SK-N-SH treated with all-trans-retinoic acid at 6 μM for 48 hours (cell line): Measurements from ENCODE around the gene CDKN2AIPNL.

ENCODE experiments used
- ATAC-seq: fragments of 200-7000 bp; cut with Tn5 transposase; 3 replicates; pipeline ENCODE4 v1.9.1; 2020; ENCODE audit warnings: mild to moderate bottlenecking, moderate library complexity
- BACH2 ChIP-seq: fragments of 250-450 bp; sonication (Bioruptor Pico); IDR thresholded peaks from 2 replicates; pipeline ENCODE4 v1.9.0; 2021; ENCODE audit warnings: mild to moderate bottlenecking, borderline replicate concordance
- CREB5 ChIP-seq: fragments of 250-450 bp; sonication (Bioruptor Pico); IDR thresholded peaks from 2 replicates; pipeline ENCODE4 v1.5.1; 2020; ENCODE audit warnings: low read depth, mild to moderate bottlenecking, moderate library complexity
- CSDC2 ChIP-seq: fragments of 250-450 bp; sonication (Bioruptor Pico); IDR thresholded peaks from 2 replicates; pipeline ENCODE4 v1.5.0; 2020; ENCODE audit warnings: mild to moderate bottlenecking, moderate library complexity
- CSRNP3 ChIP-seq: fragments of 250-450 bp; sonication (Bioruptor Pico); IDR thresholded peaks from 2 replicates; pipeline ENCODE4 v1.5.1; 2021; ENCODE audit warnings: mild to moderate bottlenecking, moderate library complexity
- ESRRG ChIP-seq: fragments of 250-450 bp; sonication (Bioruptor Pico); IDR thresholded peaks from 2 replicates; pipeline ENCODE4 v1.6.1; 2021; ENCODE audit warnings: mild to moderate bottlenecking
- GLIS3 ChIP-seq: fragments of 250-450 bp; sonication (Bioruptor Pico); IDR thresholded peaks from 2 replicates; pipeline ENCODE4 v1.5.0; 2020; ENCODE audit warnings: mild to moderate bottlenecking, moderate library complexity
- ISL1 ChIP-seq: fragments of 250-450 bp; sonication (Bioruptor Pico); IDR thresholded peaks from 2 replicates; pipeline ENCODE4 v2.1.2; 2022; ENCODE audit warnings: mild to moderate bottlenecking, moderate library complexity
- OSR1 ChIP-seq: fragments of 250-450 bp; sonication (Bioruptor Pico); IDR thresholded peaks from 2 replicates; pipeline ENCODE4 v1.8.0; 2022; ENCODE audit warnings: moderate library complexity, mild to moderate bottlenecking, inconsistent platforms
- PATZ1 ChIP-seq: fragments of 250-450 bp; sonication (Bioruptor Pico); IDR thresholded peaks from 2 replicates; pipeline ENCODE4 v1.8.0; 2020; ENCODE audit warnings: mild to moderate bottlenecking, moderate library complexity, borderline replicate concordance
- POU6F1 ChIP-seq: fragments of 250-450 bp; sonication (Bioruptor Pico); IDR thresholded peaks from 2 replicates; pipeline ENCODE4 v1.8.0; 2021; ENCODE audit warnings: low read depth, mild to moderate bottlenecking, moderate library complexity, borderline replicate concordance
- PPARA ChIP-seq: fragments of 250-450 bp; sonication (Bioruptor Pico); IDR thresholded peaks from 2 replicates; pipeline ENCODE4 v1.5.0; 2020; ENCODE audit warnings: mild to moderate bottlenecking, borderline replicate concordance
- RARB ChIP-seq: fragments of 250-450 bp; sonication (Bioruptor Pico); IDR thresholded peaks from 2 replicates; pipeline ENCODE4 v1.8.0; 2021; ENCODE audit warnings: mild to moderate bottlenecking, moderate library complexity
- SNAI2 ChIP-seq: fragments of 250-450 bp; sonication (Bioruptor Pico); IDR thresholded peaks from 2 replicates; pipeline ENCODE4 v1.5.0; 2020; ENCODE audit warnings: mild to moderate bottlenecking, moderate library complexity
- TCF4 ChIP-seq: fragments of 250-450 bp; sonication (Bioruptor Pico); IDR thresholded peaks from 2 replicates; pipeline ENCODE4 v1.8.0; 2021; ENCODE audit warnings: mild to moderate bottlenecking, moderate library complexity, borderline replicate concordance
- TOX ChIP-seq: fragments of 250-450 bp; sonication (Bioruptor Pico); IDR thresholded peaks from 2 replicates; pipeline ENCODE4 v1.8.0; 2021; ENCODE audit warnings: mild to moderate bottlenecking, moderate library complexity, borderline replicate concordance
- ZC3H10 ChIP-seq: fragments of 250-450 bp; sonication (Bioruptor Pico); IDR thresholded peaks from 2 replicates; pipeline ENCODE4 v1.5.1; 2021; ENCODE audit warnings: mild to moderate bottlenecking, moderate library complexity
- ZFP3 ChIP-seq: fragments of 250-450 bp; sonication (Bioruptor Pico); IDR thresholded peaks from 2 replicates; pipeline ENCODE4 v1.5.0; 2020; ENCODE audit warnings: mild to moderate bottlenecking, moderate library complexity
- ZFP30 ChIP-seq: fragments of 450-650 bp; formaldehyde crosslinking; IDR thresholded peaks from 2 replicates; pipeline ENCODE4 v1.5.0; 2022; ENCODE audit warnings: mild to moderate bottlenecking, moderate library complexity
- ZNF565 ChIP-seq: fragments of 450-650 bp; formaldehyde crosslinking; conservative IDR thresholded peaks from 2 replicates; pipeline ENCODE4 v1.5.0; 2020; ENCODE audit warnings: low read depth, mild to moderate bottlenecking, moderate library complexity
- ZNF70 ChIP-seq: fragments of 450-650 bp; formaldehyde crosslinking; IDR thresholded peaks from 2 replicates; pipeline ENCODE4 v1.5.0; 2020; ENCODE audit warnings: mild to moderate bottlenecking, moderate library complexity
- ZNF8 ChIP-seq: fragments of 450-650 bp; formaldehyde crosslinking; IDR thresholded peaks from 2 replicates; pipeline ENCODE4 v1.5.0; 2020; ENCODE audit warnings: mild to moderate bottlenecking, moderate library complexity

CDKN2AIPNL gene

GRCh38 chr5:134435560-134435959 is 23.9 kb upstream of the CDKN2AIPNL start:
- ATAC-seq, result no peak
- no peak for TF ChIP-seq ZNF565 (CRISPR knock-in tag)
- TF ChIP-seq, all 23 proteins: peak for 0

GRCh38 chr5:134432677-134433359 is 21.1 kb upstream of the CDKN2AIPNL start:
- TF ChIP-seq CSDC2 (CRISPR knock-in tag) (no peak), ZNF565 (CRISPR knock-in tag) (no peak)
- ATAC-seq, result no peak

- no peak for TF ChIP-seq PPARA
- TF ChIP-seq ZC3H10, result no peak
- ATAC-seq, result no peak
These were observed 20.5 kb upstream of the CDKN2AIPNL start for GRCh38 chr5:134432174-134432573.

GRCh38 chr5:134430001-134430569 is 18.4 kb upstream of the CDKN2AIPNL start:
- TF ChIP-seq ZFP30 (CRISPR knock-in tag) (no peak), ZNF565 (CRISPR knock-in tag) (no peak), ZFP3 (no peak), CSRNP3 (CRISPR knock-in tag) (no peak), GLIS3 (CRISPR knock-in tag) (no peak), ZC3H10 (no peak), SNAI2 (CRISPR knock-in tag) (no peak), POU6F1 (CRISPR knock-in tag) (no peak), CREB5 (CRISPR knock-in tag) (no peak), RARB (CRISPR knock-in tag) (no peak), ESRRG (CRISPR knock-in tag) (no peak)
- ATAC-seq, result no peak

GRCh38 chr5:134427540-134428041 is 15.9 kb upstream of the CDKN2AIPNL start:
- ATAC-seq, result no peak
- TF ChIP-seq ZFP30 (CRISPR knock-in tag) (no peak), POU6F1 (CRISPR knock-in tag) (no peak), ZC3H10 (no peak), RARB (CRISPR knock-in tag) (no peak), TOX (CRISPR knock-in tag) (no peak), CSRNP3 (CRISPR knock-in tag) (no peak), ZNF8 (CRISPR knock-in tag) (no peak), BACH2 (CRISPR knock-in tag) (no peak), OSR1 (no peak), ZNF70 (CRISPR knock-in tag) (no peak), CSDC2 (CRISPR knock-in tag) (no peak), TCF4 (CRISPR knock-in tag) (no peak), PATZ1 (CRISPR knock-in tag) (no peak), ZFP3 (no peak), ISL1 (no peak)
